ENCODE results near the gene ADARB1.

The ADARB1 gene

DNA sequence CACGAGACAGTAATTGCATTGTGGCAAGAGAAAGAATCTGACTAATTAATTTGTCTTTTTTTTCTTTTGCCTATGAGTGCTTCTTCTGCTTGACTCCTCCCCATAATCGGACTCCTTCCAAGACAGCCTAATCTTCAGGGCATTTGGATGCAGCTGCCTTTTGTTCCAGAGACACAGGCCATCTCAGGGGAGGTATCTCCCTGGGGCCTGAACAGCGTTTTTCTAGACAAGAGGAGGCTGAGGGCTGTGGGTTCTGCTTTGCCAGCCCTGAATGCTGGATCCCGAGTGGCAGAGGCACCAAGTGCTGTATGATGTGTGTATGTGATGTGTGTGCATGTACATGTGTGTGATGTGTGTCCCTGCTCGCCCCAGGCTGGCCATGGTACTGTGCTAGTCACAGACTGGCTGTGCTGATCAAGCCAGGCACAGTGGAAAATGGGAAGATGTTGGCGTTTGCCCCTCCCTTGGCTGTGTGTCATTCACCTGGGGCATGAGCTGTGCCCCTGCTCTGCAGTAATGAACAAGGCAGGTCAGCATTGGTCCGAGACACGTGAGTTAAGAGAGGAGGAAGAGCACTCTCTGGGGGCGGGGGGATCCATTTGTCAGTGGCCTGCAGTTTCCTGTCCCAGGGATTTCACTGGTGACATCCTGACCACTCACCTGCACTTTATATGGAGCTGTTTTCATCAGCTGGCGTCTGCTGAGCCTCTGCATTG lies 77.2 kb downstream of the ADARB1 start:
- Histone ChIP-seq H3K9me3 (ENCODE audit: control insufficient read depth, insufficient read depth, low read depth, low read length) (no peaks in the 10 kb centered on the region), H3K4me3 (ENCODE audit: low read depth, low read length) (no peak overlapping the region), H3K36me3 (ENCODE audit: control insufficient read depth in 2 of 2, insufficient read depth in 1 of 2, low read length in 2 of 2) (no peaks in the 10 kb centered on the region), H3K27ac (ENCODE audit: extremely low read depth, low read depth, low read length) (no peak overlapping the region), H3K4me1 (ENCODE audit: control insufficient read depth, insufficient read depth, low read length) (no peaks in the 10 kb centered on the region)
- ChIA-PET POLR2A (no interaction called here), CTCF (interaction anchor here (0.7 to 8.9 kb wide), 4 partner anchors 11 to 158 kb away, joined by 3 to 97 read pairs (median 16); no protein-coding TSS in a partner anchor)
- TF ChIP-seq IKZF3 (tag by site-specific recombination; IDR thresholded peaks at IDR 0.05), result no peak
- no peak for TF ChIP-seq CTCF (tag by site-specific recombination; IDR thresholded peaks at IDR 0.05)
- TF ChIP-seq ZNF26 (tag by site-specific recombination; IDR thresholded peaks at IDR 0.05), result no peak

DNA sequence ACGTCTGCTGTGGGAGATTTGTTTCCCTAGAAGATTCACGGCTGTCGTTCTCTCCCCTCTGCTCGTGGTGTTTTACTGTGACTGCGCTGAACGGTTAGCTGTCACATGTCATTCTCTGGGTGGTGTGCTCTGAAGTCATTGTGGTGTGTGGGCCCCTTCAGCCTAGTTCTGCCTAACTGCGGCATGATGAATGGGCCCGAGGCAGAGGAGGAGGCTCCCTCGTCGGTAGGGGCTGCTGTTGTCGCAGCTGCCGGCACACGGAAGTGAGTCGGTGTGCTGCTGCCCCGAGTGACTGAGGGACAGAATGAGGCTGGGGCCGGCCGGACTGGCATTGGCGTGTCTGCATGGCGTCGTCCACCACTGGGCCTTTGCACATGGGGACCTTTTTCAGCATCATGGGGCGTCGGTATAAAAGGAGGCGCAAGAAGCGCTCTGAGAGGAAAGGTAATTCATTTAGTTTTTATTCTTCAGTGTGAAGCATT lies 77.9 kb downstream of the ADARB1 start:
- peak; percentile 52 for TF ChIP-seq ZNF623 (tag by site-specific recombination; IDR thresholded peaks at IDR 0.05)
- TF ChIP-seq ZNF184 (tag by site-specific recombination; IDR thresholded peaks at IDR 0.05), result no peak
- TF ChIP-seq PBX3 (CRISPR knock-in tag; IDR thresholded peaks at IDR 0.05), result no peak
- no peak for TF ChIP-seq SCRT2 (tag by site-specific recombination; IDR thresholded peaks at IDR 0.05)
- ChIA-PET POLR2A (no interaction called here), CTCF (interaction anchor here (0.7 to 8.9 kb wide), 4 partner anchors 12 to 157 kb away, joined by 3 to 97 read pairs (median 16); no protein-coding TSS in a partner anchor)
- H3K36me3 ChIP-seq (ENCODE audit: control insufficient read depth in 2 of 2, insufficient read depth in 1 of 2, low read length in 2 of 2), result no peaks in the 10 kb centered on the region
- no peak overlapping the region for H3K4me3 ChIP-seq (ENCODE audit: low read depth, low read length)
- no peak overlapping the region for H3K27ac ChIP-seq (ENCODE audit: extremely low read depth, low read depth, low read length)
- H3K4me1 ChIP-seq (ENCODE audit: control insufficient read depth, insufficient read depth, low read length), result no peaks in the 10 kb centered on the region
- no peaks in the 10 kb centered on the region for H3K9me3 ChIP-seq (ENCODE audit: control insufficient read depth, insufficient read depth, low read depth, low read length)

DNA sequence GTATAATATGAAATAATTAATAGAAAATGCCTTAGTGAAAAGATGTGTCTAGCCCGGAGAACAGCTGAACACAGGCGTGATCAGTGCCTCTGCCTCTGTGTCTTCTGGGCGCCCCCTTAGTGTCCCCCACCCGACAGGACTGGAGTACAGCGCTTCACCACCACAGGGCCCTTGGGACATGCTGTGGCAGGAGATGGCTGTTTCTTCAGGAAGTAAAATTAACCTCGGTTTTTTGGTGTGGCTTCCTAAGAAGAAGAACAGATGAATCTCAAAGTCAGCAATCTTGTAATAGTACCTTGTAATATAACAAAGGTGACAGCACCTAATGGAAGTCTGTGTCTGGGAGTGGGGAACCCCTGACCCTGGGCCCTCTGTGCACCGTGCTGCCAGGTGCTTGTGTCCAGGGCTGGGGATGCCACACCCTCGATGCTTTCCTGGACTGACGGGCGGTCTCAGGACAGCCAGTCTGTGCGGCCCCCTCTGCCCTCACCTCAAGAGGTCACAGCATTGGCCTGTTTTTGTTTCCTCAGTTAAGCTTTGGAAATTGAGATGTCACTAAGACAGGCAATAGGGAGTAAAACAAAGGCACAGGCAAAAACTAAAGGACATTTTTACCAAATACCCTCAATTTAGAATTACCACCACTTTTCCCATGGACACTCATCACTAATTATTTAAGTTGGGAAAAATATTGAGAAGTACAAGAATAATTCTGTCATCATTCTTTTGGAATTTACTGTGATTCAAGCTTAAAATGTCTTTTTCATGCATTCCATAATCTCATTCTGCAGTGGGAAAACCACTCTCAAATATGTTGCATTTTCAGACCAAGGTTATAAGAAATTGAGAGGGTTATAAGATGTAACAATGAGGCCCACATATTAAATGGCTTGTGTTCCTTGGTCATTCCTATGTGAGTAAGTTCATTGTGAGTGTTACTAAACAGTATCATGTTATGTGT lies 79.3 kb downstream of the ADARB1 start:
- CTCF ChIA-PET, result interaction anchor here (0.7 to 8.9 kb wide), 3 partner anchors 13 to 69 kb away, joined by 3 to 97 read pairs (median 30); no protein-coding TSS in a partner anchor
- Histone ChIP-seq H3K9me3 (ENCODE audit: control insufficient read depth, insufficient read depth, low read depth, low read length) (no peaks in the 10 kb centered on the region), H3K4me1 (ENCODE audit: control insufficient read depth, insufficient read depth, low read length) (no peaks in the 10 kb centered on the region), H3K36me3 (ENCODE audit: control insufficient read depth in 2 of 2, insufficient read depth in 1 of 2, low read length in 2 of 2) (no peaks in the 10 kb centered on the region), H3K4me3 (ENCODE audit: low read depth, low read length) (no peak overlapping the region), H3K27ac (ENCODE audit: extremely low read depth, low read depth, low read length) (no peak overlapping the region)
- POLR2A ChIA-PET, result no interaction called here
- TF ChIP-seq ZNF558 (tag by site-specific recombination; IDR thresholded peaks at IDR 0.05), result no peak
- no peak for TF ChIP-seq ZNF23 (tag by site-specific recombination; IDR thresholded peaks at IDR 0.05; ENCODE audit: borderline replicate concordance)
- TF ChIP-seq KLF1 (tag by site-specific recombination; IDR thresholded peaks at IDR 0.05), result no peak
- no peak for TF ChIP-seq IKZF3 (tag by site-specific recombination; IDR thresholded peaks at IDR 0.05)
- no peak for TF ChIP-seq PRDM6 (tag by site-specific recombination; IDR thresholded peaks at IDR 0.05)
- no peak for TF ChIP-seq KLF8 (tag by site-specific recombination; IDR thresholded peaks at IDR 0.05)
- no peak for TF ChIP-seq ZNF677 (tag by site-specific recombination; IDR thresholded peaks at IDR 0.05)
- TF ChIP-seq, protein P1, sequence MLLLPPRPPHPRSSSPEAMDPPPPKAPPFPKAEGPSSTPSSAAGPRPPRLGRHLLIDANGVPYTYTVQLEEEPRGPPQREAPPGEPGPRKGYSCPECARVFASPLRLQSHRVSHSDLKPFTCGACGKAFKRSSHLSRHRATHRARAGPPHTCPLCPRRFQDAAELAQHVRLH (tag by site-specific recombination; IDR thresholded peaks at IDR 0.05), result no peak
- TF ChIP-seq ZNF175 (tag by site-specific recombination; IDR thresholded peaks at IDR 0.05), result no peak
- TF ChIP-seq ZNF488 (tag by site-specific recombination; IDR thresholded peaks at IDR 0.05), result no peak
- TF ChIP-seq ZNF394 (tag by site-specific recombination; IDR thresholded peaks at IDR 0.05; ENCODE audit: borderline replicate concordance), result no peak
- TF ChIP-seq HIC1 (tag by site-specific recombination; IDR thresholded peaks at IDR 0.05), result no peak
